ENCODE data around the gene RAB31. TPM values are rescaled to one million over a fixed set of nuclear protein-coding genes. Genes with fewer than 3 reads are reported as not detected.

RAB31 gene
- total and polyA plus RNA-seq, 5 donors = 9.1 to 42.3 (median 24.3) TPM

DNA sequence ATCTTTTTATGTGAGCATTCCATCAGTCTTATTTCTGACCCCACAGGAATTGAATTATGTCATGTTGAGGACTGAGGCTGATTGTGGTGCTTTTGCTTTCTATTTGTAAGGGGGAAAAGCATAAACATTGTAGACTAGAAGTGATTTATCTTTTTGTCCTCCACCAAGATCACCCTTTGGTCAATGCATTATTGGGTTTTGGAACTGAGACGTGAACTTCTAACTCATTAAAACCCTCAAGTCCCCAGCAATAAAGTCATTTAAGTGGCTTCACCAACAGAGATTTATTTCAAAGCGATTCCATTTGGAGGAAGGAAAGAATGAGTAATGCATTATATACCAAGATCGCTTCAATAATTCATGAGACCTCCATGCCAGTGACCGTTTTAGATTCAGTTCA, 102.2 kb downstream of the RAB31 start:
- 86% methylated on average over 4 of the region's 4 CpGs for WGBS
- Histone ChIP-seq H3K4me3 (ENCODE audit: low read length) (no peak overlapping the region), H3K4me1 (ENCODE audit: control insufficient read depth, insufficient read depth, low read length) (peaks cover 2% of the 10 kb centered on the region), H3K9me3 (ENCODE audit: control insufficient read depth, low read length) (no peaks in the 10 kb centered on the region), H3K27me3 (ENCODE audit: control insufficient read depth, insufficient read depth) (no peaks in the 10 kb centered on the region), H3K27ac (ENCODE audit: low read length) (no peak overlapping the region)
- ATAC-seq = no peak
- intact Hi-C loops (cut with DNase I) = no loop called here
- DNase-seq = no peak

DNA sequence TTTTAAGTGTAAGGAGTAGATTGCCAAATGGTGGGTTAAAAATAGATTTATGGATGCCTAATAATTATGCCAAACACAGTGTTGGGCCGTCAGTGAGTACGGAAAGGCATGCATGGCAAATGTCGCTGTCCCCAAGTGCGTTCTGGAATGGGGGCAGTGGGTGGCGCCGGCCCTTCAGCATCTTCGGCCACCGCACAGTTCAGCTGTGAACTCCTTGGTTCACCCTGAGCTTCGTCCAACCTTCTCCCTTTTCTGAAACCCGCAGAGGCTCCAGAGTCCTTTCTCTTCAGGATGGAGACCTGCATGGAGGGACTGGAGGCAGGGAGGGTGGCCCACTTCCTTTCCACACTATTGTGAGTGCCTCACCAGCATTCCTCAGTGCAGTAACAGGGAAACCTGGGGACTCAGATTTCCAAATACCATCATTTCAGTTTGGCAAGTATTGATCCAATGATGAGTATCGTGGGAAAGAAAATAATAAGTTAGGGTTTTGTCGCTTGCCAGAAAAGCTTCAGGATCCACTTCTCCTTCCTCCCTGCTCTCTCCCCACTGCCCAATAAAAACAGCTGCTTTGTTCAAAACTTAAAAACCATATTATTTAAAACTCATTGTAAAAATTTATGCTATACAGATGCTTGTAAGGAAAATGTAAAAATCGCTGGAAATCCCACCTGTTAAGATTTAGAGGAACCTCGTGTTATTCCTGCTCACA, 103.0 kb downstream of the RAB31 start:
- no peaks in the 10 kb centered on the region for H3K9me3 ChIP-seq (ENCODE audit: control insufficient read depth, low read length)
- peak; percentile 61 for ATAC-seq
- H3K27ac ChIP-seq (ENCODE audit: low read length) = no peak overlapping the region
- intact Hi-C loops (cut with DNase I) = no loop called here
- no peaks in the 10 kb centered on the region for H3K27me3 ChIP-seq (ENCODE audit: control insufficient read depth, insufficient read depth)
- DNase-seq = peak in 2 of 3 donors; percentile 63 to 70
- H3K4me1 ChIP-seq (ENCODE audit: control insufficient read depth, insufficient read depth, low read length) = peaks cover 2% of the 10 kb centered on the region
- WGBS = 73% methylated on average over 14 of the region's 14 CpGs
- no peak overlapping the region for H3K4me3 ChIP-seq (ENCODE audit: low read length)

DNA sequence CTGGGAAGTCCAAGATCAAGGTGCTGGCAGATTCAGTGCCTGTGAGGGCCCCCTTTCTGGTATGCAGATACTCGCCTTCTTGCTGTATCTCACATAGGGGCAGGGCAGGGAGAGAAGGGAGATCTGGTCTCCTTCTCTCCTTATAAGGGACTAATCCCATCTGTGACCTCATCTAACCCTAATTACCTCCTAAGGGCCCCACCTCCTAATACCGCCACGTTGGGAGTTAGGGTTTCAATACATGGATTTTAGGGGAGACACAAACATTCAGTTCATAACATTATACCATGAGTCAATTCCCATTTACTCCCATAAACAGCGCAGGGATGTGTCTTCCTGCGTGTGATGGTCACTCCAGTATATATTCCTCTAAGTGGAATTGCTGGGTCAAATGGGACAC, 103.9 kb downstream of the RAB31 start:
- WGBS = 67% methylated on average over 5 of the region's 5 CpGs
- no peak for ATAC-seq

DNA sequence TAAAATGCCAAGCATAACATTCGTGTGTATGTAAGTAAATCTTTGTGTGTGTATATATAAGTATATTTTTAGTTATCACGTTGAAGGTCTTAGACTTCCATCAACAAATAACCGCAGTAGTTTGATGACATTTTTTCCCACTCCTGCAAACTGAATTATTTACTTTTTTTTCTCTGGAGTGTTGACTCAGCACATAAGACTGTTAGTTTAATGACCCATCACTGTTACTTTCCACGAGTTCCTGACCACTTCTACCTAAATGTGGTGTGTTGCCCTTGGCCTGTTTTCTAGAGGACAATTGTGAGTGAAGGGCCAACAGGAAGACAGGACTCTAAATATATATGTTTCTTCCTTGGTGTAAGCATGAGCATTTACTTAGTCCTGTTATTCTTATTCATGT, 106.3 kb downstream of the RAB31 start:
- intact Hi-C loops (cut with DNase I) = no loop called here
- no peaks in the 10 kb centered on the region for H3K4me1 ChIP-seq (ENCODE audit: control insufficient read depth, insufficient read depth, low read length)
- ATAC-seq = no peak
- DNase-seq = no peak
- 33% methylated on average over 4 of the region's 4 CpGs for WGBS
- no peaks in the 10 kb centered on the region for H3K9me3 ChIP-seq (ENCODE audit: control insufficient read depth, low read length)
- no peaks in the 10 kb centered on the region for H3K27me3 ChIP-seq (ENCODE audit: control insufficient read depth, insufficient read depth)
- no peak overlapping the region for H3K27ac ChIP-seq (ENCODE audit: low read length)
- no peak overlapping the region for H3K4me3 ChIP-seq (ENCODE audit: low read length)

More for the DNA sequence above, 103.9 kb downstream of the RAB31 start:
- Histone ChIP-seq H3K9me3 (ENCODE audit: control insufficient read depth, low read length) (no peaks in the 10 kb centered on the region), H3K4me1 (ENCODE audit: control insufficient read depth, insufficient read depth, low read length) (peaks cover 2% of the 10 kb centered on the region), H3K27me3 (ENCODE audit: control insufficient read depth, insufficient read depth) (no peaks in the 10 kb centered on the region), H3K4me3 (ENCODE audit: low read length) (no peak overlapping the region), H3K27ac (ENCODE audit: low read length) (no peak overlapping the region)
- DNase-seq = no peak
- intact Hi-C loops (cut with DNase I) = no loop called here

DNA sequence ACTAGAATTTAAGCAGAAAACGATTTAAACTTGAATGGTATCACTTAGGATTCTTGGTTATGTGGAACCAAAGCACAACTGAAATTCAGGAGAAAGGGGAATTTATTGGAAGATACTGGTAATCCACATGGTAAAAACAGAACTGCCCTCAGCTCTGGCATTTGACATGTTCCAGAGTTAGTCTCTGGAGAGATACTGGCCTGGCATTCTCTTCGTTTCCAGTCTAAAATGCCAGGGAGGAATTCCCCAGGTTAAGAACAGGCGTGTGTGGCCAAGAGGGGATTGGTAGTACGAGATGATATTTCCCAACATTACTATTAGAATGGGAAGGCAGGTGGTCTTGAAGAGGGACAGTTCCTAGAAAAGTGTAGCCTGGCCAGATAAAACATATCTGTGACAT, 109.2 kb downstream of the RAB31 start:
- ATAC-seq = no peak
- intact Hi-C loops (cut with DNase I) = no loop called here
- H3K4me3 ChIP-seq (ENCODE audit: low read length) = no peak overlapping the region
- peak overlapping the region; percentile 6 for H3K27ac ChIP-seq (ENCODE audit: low read length)
- H3K9me3 ChIP-seq (ENCODE audit: control insufficient read depth, low read length) = no peaks in the 10 kb centered on the region
- H3K4me1 ChIP-seq (ENCODE audit: control insufficient read depth, insufficient read depth, low read length) = no peaks in the 10 kb centered on the region
- DNase-seq = no peak
- WGBS = 80% methylated on average over 4 of the region's 4 CpGs
- no peaks in the 10 kb centered on the region for H3K27me3 ChIP-seq (ENCODE audit: control insufficient read depth, insufficient read depth)

DNA sequence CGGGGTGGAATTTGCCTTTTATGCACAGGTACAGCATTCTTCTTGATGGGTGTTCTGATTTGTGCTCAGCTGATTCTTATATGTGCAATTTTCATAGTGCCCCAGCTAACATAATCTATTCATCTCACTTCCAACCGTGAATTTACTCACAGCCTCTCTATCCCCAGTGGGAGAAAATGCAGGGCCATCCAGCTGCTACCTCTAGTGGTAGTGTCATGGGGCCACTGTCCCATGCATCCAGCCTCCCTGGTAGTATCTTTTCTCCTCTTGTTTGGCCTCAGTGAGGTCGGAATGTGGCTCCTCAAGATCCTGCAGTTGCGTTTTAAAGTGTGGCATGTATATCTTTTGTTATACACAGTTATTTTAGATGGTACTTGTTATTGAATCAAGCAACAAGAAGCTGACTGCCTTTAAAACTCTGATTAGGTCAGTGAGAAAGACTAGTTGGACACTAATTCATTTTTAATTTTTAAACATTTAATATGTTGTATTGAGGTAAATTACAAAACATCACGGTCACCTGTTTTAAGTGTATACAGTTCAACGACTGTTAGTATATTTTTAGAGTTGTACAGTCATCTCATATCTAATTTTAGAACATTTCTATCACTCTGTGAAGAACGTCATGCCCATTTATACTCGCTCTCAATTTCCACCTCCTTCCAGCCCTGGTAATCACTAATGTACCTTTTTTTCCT, 109.8 kb downstream of the RAB31 start:
- H3K27ac ChIP-seq (ENCODE audit: low read length) = peak overlapping the region; percentile 74
- H3K4me1 ChIP-seq (ENCODE audit: control insufficient read depth, insufficient read depth, low read length) = no peaks in the 10 kb centered on the region
- ATAC-seq = no peak
- WGBS = 83% methylated on average over 8 of the region's 8 CpGs
- no peaks in the 10 kb centered on the region for H3K9me3 ChIP-seq (ENCODE audit: control insufficient read depth, low read length)
- no peaks in the 10 kb centered on the region for H3K27me3 ChIP-seq (ENCODE audit: control insufficient read depth, insufficient read depth)
- H3K4me3 ChIP-seq (ENCODE audit: low read length) = no peak overlapping the region
- intact Hi-C loops (cut with DNase I) = no loop called here
- DNase-seq = no peak

DNA sequence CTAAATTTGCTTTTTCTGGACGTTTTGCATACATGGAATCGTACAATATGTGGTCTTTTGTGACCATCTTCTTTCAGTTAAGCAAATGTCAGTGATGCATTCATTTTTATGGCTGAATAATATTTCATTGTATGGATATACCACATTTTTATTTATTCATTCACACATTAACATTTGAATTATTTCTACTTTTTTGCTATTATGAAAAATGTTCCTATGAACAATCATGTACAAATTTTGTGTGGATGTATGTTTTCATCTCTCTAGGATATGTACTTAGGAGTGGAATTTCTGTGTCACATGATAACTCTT, 110.3 kb downstream of the RAB31 start:
- H3K9me3 ChIP-seq (ENCODE audit: control insufficient read depth, low read length) = no peaks in the 10 kb centered on the region
- H3K27ac ChIP-seq (ENCODE audit: low read length) = no peak overlapping the region
- DNase-seq (no peak), ATAC-seq (no peak)
- H3K4me3 ChIP-seq (ENCODE audit: low read length) = no peak overlapping the region
- no peaks in the 10 kb centered on the region for H3K27me3 ChIP-seq (ENCODE audit: control insufficient read depth, insufficient read depth)
- intact Hi-C loops (cut with DNase I) = no loop called here
- 87% methylated on average over 2 of the region's 2 CpGs for WGBS
- no peaks in the 10 kb centered on the region for H3K4me1 ChIP-seq (ENCODE audit: control insufficient read depth, insufficient read depth, low read length)

DNA sequence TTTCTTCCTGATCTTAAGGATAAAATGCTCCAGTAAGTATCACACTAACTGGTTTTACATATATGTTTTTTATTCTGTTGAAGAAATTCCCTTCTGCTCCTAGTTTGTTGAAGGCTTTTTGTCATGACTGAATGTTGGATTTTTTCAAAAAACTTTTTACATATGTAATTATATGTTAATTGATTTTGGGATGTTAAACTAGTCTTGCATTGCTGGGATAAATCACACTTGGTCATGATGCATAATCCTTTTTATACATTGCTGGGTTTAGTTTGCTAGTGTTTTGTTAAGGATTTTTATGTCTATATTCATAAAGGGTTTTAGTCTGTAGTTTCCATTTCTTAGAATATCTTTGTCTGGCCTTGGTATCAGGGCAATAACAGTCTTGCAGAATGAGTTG, 112.0 kb downstream of the RAB31 start:
- no peak for DNase-seq
- Histone ChIP-seq H3K4me1 (ENCODE audit: control insufficient read depth, insufficient read depth, low read length) (peaks cover 7% of the 10 kb centered on the region), H3K27me3 (ENCODE audit: control insufficient read depth, insufficient read depth) (no peaks in the 10 kb centered on the region), H3K27ac (ENCODE audit: low read length) (no peak overlapping the region), H3K9me3 (ENCODE audit: control insufficient read depth, low read length) (no peaks in the 10 kb centered on the region), H3K4me3 (ENCODE audit: low read length) (no peak overlapping the region)
- ATAC-seq = no peak
- intact Hi-C loops (cut with DNase I) = no loop called here

DNA sequence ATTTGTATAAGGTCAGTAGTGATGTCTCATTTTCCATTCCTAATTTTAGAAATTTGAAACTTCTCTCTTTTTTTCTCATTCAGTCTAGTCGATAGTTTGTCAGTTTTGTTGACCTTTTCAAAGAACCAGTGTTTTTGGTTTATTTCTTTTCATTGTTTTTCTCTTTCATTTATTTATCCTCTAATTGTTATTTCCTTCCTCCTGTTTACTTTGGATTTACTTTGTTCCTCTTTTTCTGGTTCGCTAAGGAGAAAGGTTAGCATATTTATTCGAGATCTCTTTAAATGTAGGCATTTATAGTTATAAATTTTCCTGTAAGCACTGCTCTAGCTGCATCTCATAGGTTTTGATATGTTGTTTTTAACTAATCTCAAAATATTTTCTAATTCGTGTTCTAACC, 112.6 kb downstream of the RAB31 start:
- no peaks in the 10 kb centered on the region for H3K9me3 ChIP-seq (ENCODE audit: control insufficient read depth, low read length)
- H3K4me3 ChIP-seq (ENCODE audit: low read length) = no peak overlapping the region
- peaks cover 9% of the 10 kb centered on the region for H3K4me1 ChIP-seq (ENCODE audit: control insufficient read depth, insufficient read depth, low read length)
- no peak for DNase-seq
- WGBS = 82% methylated on average over 4 of the region's 4 CpGs
- H3K27me3 ChIP-seq (ENCODE audit: control insufficient read depth, insufficient read depth) = no peaks in the 10 kb centered on the region
- no peak for ATAC-seq
- intact Hi-C loops (cut with DNase I) = no loop called here
- no peak overlapping the region for H3K27ac ChIP-seq (ENCODE audit: low read length)

DNA sequence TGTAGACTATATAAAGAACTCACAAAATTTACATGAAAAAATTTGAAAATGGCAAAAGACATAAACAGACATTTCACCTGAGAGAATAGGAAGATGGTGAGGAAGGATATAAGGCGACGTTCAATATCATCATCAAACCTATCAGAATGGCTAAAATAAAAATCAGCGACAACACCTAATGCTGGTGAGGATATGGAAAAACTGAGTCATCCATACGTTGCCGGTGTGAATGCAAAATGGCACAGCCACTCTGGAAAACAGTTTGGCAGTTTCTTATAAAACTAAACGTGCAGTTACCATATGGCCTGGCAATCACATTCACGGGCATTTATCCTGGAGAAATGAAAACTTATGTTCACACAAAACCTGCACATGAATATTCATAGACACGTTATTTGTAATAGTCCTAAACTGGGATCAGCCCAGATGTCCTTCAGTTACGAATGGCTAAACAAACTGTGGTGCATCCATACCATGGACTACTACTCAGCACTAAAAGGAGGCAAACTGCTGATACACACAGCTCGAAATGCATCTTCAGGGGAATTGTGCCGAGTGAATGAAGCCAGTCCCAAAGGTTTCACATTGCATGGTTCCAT, 114.6 kb downstream of the RAB31 start:
- no peaks in the 10 kb centered on the region for H3K9me3 ChIP-seq (ENCODE audit: control insufficient read depth, low read length)
- intact Hi-C loops (cut with DNase I) = no loop called here
- H3K4me3 ChIP-seq (ENCODE audit: low read length) = no peak overlapping the region
- no peaks in the 10 kb centered on the region for H3K27me3 ChIP-seq (ENCODE audit: control insufficient read depth, insufficient read depth)
- H3K4me1 ChIP-seq (ENCODE audit: control insufficient read depth, insufficient read depth, low read length) = peaks cover 11% of the 10 kb centered on the region
- no peak for DNase-seq
- H3K27ac ChIP-seq (ENCODE audit: low read length) = no peak overlapping the region
- ATAC-seq = no peak
- 94% methylated on average over 11 of the region's 11 CpGs for WGBS

DNA sequence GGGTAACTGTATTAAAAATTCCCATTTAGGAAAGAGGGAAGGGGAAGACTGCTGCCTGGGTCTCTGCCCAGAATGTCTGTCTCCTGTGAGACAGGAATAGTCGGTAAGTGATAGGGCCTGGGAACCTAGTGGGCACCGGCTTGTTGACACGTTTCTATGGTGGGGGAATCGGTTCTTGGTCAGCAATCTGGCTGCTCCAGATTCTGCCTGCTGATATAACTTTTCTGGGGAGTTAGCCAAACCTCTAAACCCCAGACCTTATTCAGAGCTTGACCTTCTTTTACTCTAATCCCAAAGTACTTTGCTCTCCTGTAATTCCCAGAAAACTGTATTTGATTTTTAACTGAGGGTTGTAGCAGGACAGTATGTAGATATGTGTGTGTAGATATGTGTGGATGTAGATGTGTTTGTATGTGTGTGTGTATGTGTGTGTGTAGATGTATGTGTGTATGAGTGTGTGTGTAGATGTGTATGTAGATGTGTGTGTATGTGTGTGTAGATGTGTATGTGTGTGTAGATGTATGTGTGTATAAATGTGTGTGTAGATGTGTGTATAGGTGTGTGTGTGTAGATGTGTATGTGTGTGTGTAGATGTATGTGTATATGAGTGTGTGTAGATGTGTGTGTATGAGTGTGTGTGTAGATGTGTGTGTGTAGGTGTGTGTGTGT, 115.8 kb downstream of the RAB31 start:
- Histone ChIP-seq H3K27ac (ENCODE audit: low read length) (peak overlapping the region; percentile 78), H3K27me3 (ENCODE audit: control insufficient read depth, insufficient read depth) (no peaks in the 10 kb centered on the region), H3K9me3 (ENCODE audit: control insufficient read depth, low read length) (no peaks in the 10 kb centered on the region), H3K4me1 (ENCODE audit: control insufficient read depth, insufficient read depth, low read length) (peaks cover 11% of the 10 kb centered on the region), H3K4me3 (ENCODE audit: low read length) (no peak overlapping the region)
- 40% methylated on average over 4 of the region's 4 CpGs for WGBS
- intact Hi-C loops (cut with DNase I) = no loop called here
- DNase-seq = peak in 1 of 3 donors; percentile 55
- ATAC-seq = peak; percentile 22 to 47

All from right cardiac atrium (tissue), 5 donors.